Fibroblast of pulmonary artery (primary cell): Measurements from ENCODE around the gene PIM3.

Experiments
- DNase-seq: peaks from one replicate; pipeline ENCODE4 v3.0.0-alpha.2; 2010; ENCODE audit warnings: low read depth
- H3K4me3 ChIP-seq: replicated peaks from 2 replicates; pipeline ENCODE4 v1.5.1; 2011; ENCODE audit warnings: low read depth, mild to moderate bottlenecking, control low read depth, low read length, moderate library complexity
- TF ChIP-seq, protein P1 (sequence below): IDR thresholded peaks from 2 replicates; pipeline ENCODE4 v1.5.1; 2011; ENCODE audit warnings: mild to moderate bottlenecking, control low read depth, low read length, inconsistent platforms; ENCODE audit errors: missing control alignments

Gene PIM3

GRCh38 chr22:49960159-49961004 lies at the start of gene PIM3:
Gene PIM3 (plus strand): TSS chr22:49960772. CDS start chr22:49960948, 176 bp downstream.
- TF ChIP-seq, protein P1, sequence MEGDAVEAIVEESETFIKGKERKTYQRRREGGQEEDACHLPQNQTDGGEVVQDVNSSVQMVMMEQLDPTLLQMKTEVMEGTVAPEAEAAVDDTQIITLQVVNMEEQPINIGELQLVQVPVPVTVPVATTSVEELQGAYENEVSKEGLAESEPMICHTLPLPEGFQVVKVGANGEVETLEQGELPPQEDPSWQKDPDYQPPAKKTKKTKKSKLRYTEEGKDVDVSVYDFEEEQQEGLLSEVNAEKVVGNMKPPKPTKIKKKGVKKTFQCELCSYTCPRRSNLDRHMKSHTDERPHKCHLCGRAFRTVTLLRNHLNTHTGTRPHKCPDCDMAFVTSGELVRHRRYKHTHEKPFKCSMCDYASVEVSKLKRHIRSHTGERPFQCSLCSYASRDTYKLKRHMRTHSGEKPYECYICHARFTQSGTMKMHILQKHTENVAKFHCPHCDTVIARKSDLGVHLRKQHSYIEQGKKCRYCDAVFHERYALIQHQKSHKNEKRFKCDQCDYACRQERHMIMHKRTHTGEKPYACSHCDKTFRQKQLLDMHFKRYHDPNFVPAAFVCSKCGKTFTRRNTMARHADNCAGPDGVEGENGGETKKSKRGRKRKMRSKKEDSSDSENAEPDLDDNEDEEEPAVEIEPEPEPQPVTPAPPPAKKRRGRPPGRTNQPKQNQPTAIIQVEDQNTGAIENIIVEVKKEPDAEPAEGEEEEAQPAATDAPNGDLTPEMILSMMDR: no peak
- H3K4me3 ChIP-seq: peak within 1 kb of the TSS; percentile 82
- peak; percentile 96 for DNase-seq

DNA sequence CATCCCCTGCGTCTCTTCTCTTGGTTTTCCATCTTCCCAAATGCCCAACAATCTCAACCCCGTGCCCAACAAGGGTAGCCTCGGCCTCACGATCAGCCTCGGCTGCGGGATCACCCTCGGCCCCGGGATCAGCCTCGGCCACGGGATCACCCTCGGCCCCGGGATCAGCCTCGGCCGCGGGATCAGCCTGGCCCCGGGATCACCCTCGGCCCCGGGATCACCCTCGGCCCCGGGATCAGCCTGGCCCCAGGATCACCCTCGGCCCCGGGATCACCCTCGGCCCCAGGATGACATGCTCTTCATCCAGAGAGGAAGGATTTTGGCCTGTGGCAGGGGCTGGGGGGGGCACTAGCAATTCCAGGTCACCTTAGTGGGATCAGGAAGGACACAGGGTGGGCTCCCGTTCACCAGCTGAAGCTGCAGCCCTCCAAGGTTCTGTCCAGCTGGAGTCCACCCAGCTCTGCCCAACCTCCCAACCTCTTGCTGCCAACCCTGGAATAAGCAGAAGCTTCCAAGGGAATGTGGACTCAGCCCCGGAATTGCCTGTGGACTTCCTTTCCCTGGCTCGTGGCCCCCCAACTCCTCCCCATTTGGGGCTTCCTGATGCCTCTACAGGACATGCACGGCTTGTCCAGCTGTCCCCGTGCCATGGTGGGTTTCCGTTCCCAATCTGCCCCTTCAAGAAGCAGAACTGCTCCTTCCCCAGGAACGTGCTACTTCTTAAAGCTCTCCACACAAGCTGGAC lies 48.5 kb upstream of the PIM3 start:
- DNase-seq: no peak
- TF ChIP-seq, protein P1: no peak
- no peak overlapping the region for H3K4me3 ChIP-seq

GRCh38 chr22:49913026-49913425 lies 47.5 kb upstream of the PIM3 start:
- no peak for DNase-seq
- TF ChIP-seq, protein P1: no peak
- no peak overlapping the region for H3K4me3 ChIP-seq

DNA sequence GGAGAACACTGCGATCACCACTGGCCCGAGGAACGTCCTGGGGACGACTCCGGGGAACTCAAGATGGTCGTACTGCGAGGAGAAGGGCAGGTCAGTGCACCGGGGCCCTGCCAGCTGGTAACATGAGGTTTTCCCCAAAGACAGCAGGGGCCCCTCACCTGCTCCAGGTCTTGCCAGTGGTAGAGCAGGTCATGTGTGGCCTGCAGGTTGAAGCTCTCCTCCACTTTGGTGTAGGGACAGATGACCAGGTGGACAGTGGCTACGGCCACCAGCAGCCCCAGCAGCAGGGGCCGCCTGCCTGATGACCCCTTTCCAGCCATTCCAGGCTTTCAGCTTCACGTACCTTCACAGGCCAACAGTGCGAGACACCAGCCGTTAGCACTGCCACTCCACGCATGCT lies 47.1 kb upstream of the PIM3 start:
- no peak for DNase-seq
- no peak overlapping the region for H3K4me3 ChIP-seq
- TF ChIP-seq, protein P1: no peak

DNA sequence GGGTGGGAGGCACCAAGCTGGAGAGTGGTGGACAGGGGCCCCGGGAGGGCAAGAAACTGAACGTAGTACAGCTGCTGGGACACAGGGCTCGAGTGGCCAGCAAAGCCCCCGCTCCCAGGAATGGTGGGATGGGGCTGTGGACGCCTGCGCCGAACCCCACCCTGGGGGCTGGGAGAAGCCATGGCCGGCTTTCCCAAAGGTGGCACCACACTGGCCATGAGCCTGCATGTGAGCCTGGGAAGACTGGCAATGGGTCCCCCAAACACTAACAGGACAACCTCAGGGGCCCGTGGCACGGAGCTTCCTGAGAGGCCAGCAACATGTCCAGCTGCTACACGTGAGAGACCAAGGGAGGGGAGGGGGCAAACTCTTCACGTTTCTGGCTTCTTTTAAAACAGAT lies 46.3 kb upstream of the PIM3 start:
- DNase-seq: no peak
- no peak overlapping the region for H3K4me3 ChIP-seq
- TF ChIP-seq, protein P1: no peak

GRCh38 chr22:49915610-49916009 lies 45.0 kb upstream of the PIM3 start:
- H3K4me3 ChIP-seq: no peak overlapping the region
- DNase-seq: no peak
- TF ChIP-seq, protein P1: no peak

DNA sequence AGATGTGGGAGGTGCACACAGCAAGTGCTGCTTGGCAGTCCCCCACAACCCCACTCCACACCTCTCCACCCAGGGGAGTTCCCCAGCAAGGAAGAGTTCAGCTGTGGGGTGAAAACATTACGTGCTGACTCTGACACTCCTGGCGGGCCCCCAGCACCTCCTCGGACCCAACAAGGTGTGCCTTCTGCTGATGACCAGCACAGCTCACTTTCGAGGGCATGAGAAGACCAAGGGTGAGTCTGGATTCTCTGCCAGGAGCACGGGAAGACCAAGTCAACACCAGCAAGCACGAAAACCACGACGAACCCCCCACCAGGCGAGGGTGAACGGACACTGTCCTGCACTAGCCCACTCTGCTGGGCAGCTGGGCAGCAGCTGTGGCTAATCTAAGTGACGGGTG lies 43.7 kb upstream of the PIM3 start:
- H3K4me3 ChIP-seq: no peak overlapping the region
- DNase-seq: no peak
- TF ChIP-seq, protein P1: no peak
